ENCODE measurements around the gene DDC.
A peak's percentile ranks its signal among the peaks of the same experiment; 100 is the strongest.

DDC gene

GRCh38 chr7:50534690-50535290 is 30.4 kb downstream of the DDC start:
- no peak for DNase-seq (ENCODE audit: low read depth)
- H3K4me3 ChIP-seq (ENCODE audit: low read depth, low read length): no peak overlapping the region
- no peak for TF ChIP-seq CTCF (IDR thresholded peaks at IDR 0.05; ENCODE audit: insufficient read depth, low read depth, low read length, missing control alignments)

- no peak for TF ChIP-seq CTCF (IDR thresholded peaks at IDR 0.05; ENCODE audit: insufficient read depth, low read depth, low read length, missing control alignments)
- no peak overlapping the region for H3K4me3 ChIP-seq (ENCODE audit: low read depth, low read length)
- no peak for DNase-seq (ENCODE audit: low read depth)
Observed at GRCh38 chr7:50533866-50534265, 31.3 kb downstream of the DDC start.

GRCh38 chr7:50531928-50532327 is 33.3 kb downstream of the DDC start:
- TF ChIP-seq CTCF (IDR thresholded peaks at IDR 0.05; ENCODE audit: insufficient read depth, low read depth, low read length, missing control alignments): no peak
- H3K4me3 ChIP-seq (ENCODE audit: low read depth, low read length): no peak overlapping the region
- no peak for DNase-seq (ENCODE audit: low read depth)

- peak; percentile 11 for DNase-seq (ENCODE audit: low read depth)
- no peak overlapping the region for H3K4me3 ChIP-seq (ENCODE audit: low read depth, low read length)
- TF ChIP-seq CTCF (IDR thresholded peaks at IDR 0.05; ENCODE audit: insufficient read depth, low read depth, low read length, missing control alignments): no peak
Observed at GRCh38 chr7:50531401-50531911, 33.7 kb downstream of the DDC start.

- no peak overlapping the region for H3K4me3 ChIP-seq (ENCODE audit: low read depth, low read length)
- no peak for TF ChIP-seq CTCF (IDR thresholded peaks at IDR 0.05; ENCODE audit: insufficient read depth, low read depth, low read length, missing control alignments)
- no peak for DNase-seq (ENCODE audit: low read depth)
Observed at GRCh38 chr7:50530766-50531165, 34.4 kb downstream of the DDC start.

GRCh38 chr7:50529093-50529862 is 35.9 kb downstream of the DDC start:
- H3K4me3 ChIP-seq (ENCODE audit: low read depth, low read length): no peak overlapping the region
- no peak for TF ChIP-seq CTCF (IDR thresholded peaks at IDR 0.05; ENCODE audit: insufficient read depth, low read depth, low read length, missing control alignments)
- DNase-seq (ENCODE audit: low read depth): no peak

Data from GM12865 (cell line).